GF-D8 (cell line): ENCODE data around the gene AKAP6.
"Not testable (repeated sequence)": the region's sequence is repeated elsewhere in the genome, so short reads cannot be mapped to it uniquely, and the experiment has no call there.

Source experiments
- DNase-seq: peaks from one replicate; lab custom pipeline; 2025; lab: John Stamatoyannopoulos, UW

Gene AKAP6

DNA sequence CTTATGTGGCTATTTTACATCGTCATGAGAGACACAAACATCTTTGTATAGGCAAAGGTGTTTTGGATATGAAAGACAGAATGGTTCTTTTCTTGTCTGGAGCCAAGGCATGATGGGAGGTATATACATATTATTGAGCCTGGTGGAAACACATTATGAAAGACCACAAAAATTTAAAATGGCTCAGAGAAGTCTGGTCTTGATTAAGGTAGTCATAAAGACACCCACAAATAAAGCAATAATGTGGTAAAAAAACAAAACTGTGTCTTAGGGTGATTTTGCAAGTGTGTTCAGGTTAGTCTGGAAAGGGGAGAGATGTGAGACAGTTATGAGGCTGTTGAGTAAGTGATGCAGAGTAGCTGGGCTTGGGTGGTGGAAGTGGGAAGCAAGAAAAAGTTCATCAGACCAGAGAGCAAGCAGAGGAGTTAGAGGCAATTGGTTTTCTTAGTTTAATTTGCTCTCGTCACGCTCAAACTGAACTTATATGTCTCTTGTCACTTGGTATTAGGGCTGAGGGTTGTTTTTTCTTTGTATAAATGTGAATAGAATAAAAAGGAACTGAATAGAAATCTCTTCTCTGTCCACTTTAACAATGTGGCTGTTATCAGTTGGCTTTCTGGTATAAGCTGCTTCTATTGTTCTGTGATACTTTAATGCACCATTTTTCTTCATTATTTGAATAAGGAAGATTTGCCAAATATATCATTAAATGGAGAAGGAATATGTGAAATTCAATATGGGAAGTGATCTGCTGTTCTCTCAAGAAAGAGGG is 115.0 kb downstream of the AKAP6 start:
- DNase-seq: no peak

DNA sequence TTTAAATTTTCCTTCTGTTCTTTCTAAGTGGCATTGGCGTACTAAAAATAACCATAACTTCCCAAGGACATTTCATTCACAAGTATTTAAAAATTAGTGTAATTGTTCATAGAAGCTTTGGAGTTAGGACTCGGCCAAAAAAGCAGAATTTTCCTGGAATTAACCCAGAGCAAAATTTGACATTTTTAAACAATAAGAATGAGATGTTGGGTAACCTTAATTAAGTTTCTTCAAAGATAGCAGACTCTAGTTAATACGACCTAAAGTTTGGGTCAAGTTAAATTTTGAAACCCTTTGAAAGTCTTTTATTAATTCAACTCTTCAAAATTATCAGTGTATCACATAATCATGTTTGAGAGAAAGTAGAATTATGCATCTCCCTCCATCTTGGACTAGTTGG is 118.3 kb downstream of the AKAP6 start:
- no peak for DNase-seq

DNA sequence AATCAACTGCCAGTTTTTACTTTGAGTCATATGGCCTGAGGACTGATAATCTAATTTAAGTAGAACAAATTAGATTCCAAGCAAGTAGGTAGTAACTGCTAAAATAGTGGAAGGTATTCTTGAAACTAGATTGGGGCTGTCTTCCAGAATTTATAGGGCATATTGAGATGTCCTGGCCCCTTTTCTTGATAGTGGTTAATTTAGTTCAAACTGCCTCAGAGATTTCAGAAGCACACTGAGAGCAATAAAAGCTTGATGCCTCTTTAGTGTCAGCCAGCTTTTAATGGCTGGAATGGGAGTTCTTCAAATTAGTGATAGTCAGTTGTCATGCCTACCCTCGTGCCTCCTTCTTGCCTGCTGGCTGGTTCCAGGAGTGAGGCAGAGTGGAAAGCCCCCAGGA is 120.5 kb downstream of the AKAP6 start:
- no peak for DNase-seq

DNA sequence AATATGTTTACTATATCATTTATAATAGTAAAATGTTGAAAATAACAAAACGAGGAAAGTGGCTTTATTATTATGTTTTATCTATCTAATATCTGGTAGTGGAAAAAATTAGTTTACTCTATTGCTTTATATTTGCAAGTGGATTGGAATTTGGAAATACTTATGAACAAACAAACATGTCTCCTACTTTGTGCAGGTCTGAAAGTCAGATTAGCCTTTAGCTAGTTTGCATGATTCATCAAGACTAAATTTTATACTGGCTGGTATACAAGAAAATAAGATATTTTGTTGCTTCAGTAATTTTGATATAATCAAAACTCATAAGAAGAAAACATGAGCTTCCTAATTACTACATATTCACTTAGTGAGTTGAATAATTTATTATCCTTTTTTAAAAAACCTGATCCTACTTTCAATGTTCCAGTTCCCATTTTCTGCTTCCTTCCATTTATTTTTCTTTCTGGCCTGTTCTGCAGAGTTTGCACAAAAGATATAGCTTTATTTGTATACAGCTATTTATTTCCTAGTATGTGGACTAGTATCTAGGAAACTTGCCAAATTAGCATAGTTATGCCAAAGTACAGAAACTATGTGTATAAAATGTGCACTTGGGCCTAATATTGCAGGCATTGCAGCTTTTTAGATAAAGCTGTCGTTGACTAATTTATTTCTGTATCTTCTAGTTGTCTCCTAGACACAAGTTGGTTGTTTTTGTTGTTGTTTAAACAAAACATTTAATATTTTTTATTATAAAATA is 122.0 kb downstream of the AKAP6 start:
- no peak for DNase-seq

DNA sequence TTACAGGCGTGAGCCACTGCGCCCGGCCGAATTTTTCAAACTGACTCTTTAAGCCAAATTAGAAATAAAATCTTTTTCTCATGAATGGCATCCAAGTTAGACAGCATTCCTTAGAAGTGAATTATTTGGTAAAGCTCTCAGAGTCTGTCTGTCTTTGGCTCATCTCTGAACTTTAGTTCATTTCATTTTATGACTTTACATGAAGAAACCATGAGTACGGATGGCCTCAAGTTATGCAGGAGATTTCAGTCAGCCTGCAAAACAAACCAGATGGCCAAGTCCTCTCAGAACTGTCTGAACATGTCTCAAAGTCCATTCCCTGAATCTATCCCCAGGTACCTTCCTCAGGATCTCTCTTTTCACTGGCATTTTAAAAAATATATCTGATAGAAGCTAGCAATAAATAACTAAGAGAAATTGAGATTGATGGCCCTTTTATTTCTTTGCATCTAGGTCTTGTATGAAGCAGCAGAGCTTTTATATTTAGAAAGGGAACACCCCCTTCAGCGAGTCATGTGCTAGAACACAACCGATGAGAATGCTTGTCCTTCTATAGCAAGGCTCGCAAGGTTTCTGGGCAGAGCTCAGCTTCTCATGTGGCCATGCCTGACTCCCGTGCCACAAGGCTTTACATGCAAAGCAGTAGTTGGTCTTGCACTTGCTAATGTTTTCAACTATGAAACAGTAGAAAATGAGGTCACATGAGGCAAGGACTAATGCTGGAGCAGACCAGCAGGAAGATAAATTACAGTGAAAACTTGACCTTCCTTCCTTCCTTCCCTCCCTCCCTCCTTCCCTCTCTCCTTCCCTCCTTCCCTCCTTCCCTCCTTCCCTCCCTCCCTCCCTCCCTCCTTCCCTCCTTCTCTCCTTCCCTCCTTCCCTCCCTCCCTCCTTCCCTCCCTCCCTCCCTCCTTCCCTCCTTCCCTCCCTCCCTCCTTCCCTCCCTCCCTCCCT is 125.0 kb downstream of the AKAP6 start:
- no peak for DNase-seq

DNA sequence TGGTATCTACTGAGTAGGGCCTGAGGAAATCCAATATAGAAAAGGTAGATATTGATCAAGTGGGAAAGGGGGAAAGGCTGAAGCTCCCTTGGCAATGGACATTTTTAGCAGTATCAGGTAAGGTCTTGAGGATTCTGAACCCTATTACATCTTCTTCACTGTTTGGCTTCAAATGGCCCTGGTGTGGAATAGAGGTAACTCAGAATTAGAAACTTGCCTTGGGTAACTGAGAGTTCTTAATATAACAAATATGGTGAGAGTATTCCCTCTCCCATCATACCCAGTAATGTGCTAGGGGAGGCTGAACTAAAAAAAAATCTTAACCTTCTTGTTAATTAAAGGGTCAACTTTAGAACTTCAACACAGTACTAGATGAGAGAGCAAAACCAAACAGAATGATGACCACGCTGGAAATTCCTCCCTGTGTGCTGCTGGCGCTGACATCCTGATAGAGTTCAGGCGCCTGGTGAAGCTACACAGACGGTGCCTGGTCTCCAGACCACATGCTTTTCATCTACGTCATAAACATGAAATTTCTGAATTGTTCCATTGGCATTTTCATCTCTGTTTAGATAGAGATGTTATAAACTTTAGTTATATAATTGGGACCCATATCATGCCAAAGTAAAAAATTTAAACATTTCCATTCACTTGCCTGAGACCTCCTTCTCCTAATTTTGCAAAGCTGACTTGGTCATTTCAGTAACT is 128.3 kb downstream of the AKAP6 start:
- DNase-seq: no peak

DNA sequence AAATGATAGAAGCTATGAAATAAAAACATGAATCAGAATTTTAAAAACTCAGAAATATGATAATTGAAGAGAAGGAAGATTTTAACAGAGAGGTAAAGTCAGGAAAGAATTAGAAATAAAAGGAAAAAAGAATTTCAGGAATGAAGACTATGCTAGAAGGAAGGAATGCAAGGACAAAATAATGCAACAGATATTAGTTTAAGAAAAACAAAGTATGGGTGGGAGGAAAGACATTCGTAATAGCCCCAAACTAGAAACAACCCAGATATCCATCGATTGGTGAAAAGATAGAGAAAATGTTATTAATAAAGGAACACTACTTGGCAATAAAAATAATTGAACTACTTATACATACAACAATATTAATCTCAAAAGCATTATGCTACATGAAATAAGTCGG is 129.6 kb downstream of the AKAP6 start:
- no peak for DNase-seq

DNA sequence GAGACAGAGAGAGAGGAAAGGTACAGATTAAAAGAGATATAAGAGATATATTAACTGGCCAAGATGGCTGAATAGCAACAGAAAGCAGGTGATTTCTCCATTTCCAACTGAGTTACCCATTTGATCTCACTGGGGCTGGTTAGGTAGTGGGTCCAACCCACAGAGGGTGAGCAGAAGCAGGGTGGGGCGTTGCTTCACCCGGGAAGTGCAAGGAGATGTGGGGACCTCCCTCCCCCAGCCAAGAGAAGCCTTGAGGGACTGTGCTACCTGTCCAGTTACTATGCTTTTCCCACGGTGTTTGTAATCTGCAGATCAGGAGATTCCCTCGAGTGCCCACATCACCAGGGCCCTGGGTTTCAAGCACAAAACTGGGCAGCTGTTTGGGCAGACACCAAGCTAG is 131.2 kb downstream of the AKAP6 start:
- DNase-seq: no peak

DNA sequence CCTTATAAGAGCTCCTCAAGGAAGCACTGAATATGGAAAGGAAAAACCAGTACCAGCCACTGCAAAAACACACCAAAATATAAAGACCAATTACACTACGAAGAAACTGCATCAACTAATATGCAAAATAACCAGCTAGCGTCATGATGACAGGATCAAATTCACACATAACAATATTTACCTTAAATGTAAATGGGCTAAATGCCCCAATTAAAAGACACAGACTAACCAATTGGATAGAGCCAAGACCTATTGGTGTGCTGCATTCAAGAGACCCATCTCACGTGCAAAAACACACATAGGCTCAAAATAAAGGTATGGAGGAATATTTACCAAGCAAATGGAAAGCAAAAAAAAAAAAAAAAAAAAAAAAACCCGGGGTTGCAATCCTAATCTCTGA is 133.5 kb downstream of the AKAP6 start:
- not testable (repeated sequence) for DNase-seq

DNA sequence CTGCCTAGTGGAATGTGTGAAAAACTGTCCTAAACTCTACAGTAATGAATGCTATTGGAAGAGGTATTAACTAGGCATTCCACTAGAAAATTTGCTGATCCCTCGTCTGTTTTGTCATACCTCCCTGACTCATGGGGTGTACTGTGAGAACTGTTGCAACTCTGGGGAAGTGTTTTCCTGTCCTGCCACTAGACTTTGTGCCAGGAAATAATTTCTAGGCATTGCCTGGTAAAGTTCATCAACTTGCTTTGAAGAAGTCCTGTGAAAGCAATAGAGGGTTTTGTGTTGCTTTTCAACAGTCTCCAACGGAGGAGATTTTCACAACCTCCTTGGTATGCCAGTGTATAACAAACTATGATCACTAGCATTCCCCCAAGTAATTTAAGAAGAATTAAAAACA is 139.9 kb downstream of the AKAP6 start:
- DNase-seq: no peak

DNA sequence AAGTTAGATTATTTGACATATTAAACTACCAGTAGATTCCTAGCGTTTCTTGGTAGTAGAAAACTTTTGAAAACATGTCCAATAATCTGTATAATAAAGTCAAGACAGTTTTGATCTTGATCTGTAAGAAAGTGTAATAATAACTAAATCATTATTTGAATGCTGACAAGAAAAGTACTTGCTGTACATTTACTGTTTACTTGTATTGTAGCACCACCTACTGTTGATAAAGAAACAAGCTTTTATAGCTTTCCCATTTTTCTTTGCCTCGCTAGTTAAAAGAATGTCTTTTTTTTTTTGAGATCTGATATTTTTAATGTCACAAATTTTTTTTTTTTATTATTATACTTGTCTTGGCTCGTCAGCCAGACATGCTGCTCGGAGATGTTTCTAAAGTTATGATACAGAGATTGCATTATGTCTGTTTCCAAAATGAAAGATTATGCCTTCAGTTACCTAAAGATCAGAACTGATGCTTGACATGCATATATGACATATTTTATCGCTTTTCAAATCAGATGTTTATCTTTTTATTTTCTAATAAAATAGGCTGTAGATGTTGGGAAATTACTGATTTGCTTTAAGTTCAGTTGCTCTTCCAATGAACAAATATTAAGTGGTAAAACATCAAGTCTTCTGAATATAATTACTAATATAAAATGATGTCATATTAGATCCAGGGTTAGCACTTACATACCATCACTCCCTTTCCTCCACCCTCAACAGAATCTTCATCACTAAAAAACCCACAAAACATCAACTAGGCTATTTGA is 140.5 kb downstream of the AKAP6 start:
- peak; percentile 12 for DNase-seq

DNA sequence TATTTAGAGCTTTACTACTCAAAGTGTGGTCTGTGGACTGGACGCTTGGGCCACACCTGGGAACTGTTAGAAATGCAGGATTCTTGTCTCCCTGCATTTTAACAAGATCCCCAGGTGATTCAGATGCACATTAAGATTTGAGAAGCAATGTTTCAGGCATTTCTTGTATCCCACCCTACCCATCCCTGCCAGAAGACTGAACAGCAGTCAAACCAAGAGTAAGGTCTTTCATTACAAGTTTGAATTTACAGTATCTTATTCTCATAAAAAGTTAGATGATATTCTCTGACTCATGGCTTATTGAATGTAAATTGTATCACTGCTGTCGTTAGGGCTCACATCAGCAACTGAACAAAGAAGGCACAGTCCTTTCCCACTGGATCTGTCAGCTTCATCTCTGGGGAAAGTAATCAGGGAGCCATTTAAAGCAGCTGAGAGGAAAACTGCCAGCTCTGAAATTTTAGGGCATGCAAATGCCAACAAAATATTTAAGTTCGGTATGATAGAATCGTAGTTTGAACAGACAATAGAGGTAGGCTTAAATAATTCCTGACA is 141.1 kb downstream of the AKAP6 start:
- no peak for DNase-seq

DNA sequence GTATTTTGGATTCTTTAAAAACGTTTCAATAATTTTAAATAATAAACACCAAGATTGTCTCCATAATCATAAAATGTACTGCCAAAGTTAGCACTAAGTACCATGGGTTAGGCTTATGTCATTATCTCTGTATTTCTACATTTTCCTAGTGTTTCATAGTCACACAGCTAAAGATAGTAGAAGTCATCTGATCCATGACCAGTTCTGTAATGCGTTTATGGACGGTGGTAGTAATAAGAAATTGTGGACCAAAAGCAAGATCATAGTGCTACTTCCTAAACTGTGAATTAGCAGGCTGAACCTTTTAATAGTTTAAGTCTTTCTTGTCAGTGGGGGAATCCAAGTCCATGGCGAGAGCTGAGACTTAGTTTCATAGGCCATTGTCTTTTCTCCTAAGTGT is 142.1 kb downstream of the AKAP6 start:
- DNase-seq: no peak

DNA sequence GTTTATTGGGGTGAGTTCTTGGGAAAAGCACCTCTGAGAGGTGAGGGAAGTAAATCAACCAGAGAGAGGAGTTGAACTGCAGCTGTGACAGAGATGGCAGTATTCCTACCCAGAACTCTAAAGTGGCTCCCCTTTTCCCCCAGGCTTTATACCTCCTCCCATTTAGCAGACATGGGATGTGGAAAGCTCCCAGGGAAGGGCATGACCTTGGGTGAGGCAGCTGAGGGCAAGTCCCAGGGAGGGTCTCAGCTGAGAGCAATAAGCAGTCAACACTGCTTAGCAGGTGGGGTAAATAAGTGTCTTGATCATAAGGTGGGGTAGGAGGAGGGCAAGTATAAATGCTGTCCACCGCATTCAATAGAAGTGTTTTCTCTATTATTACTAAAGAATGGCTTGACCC is 143.0 kb downstream of the AKAP6 start:
- DNase-seq: no peak

DNA sequence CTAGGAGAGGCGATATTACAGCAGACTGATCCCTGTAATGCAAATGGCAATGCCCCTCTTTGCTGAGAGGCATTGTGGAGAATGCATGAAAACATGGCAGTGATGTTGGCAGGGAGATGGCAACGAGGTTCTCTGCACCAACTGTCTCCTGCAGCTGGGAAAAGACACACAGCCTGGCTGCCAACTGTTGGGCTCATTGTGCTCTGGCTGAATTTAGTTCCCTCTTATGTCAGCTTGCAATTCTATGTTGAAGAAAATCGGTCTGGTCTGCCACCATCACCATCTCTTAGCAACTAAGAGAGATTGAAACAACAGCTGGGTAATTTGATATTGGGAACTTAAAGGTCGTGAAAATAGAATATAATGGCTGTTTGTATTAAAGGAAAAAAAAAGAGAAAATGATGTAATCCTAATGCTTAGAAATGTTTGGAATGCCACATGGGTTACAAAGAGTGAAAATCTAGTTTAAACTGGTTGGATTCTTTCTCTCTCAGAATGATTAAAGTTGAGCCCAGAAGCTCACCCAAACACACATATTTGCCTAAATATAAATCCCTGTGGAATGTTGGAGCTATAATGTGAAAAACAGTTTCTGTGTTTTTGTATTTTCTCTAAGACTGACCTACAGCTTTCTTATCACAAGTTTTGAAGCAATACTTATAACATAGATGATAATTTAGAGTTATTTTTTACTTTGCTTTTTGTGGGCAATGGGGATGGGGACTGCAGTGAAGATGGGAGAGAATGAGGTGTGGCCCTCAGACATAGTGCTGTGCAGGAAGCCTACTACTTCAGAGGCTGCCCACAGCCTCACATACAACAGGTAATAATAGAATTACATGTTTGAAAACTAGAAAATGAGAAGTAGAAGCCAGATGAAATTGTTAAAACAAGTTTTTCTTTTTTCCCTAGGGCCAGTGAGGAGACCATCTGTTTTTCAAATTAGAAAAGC is 143.7 kb downstream of the AKAP6 start:
- DNase-seq: no peak

DNA sequence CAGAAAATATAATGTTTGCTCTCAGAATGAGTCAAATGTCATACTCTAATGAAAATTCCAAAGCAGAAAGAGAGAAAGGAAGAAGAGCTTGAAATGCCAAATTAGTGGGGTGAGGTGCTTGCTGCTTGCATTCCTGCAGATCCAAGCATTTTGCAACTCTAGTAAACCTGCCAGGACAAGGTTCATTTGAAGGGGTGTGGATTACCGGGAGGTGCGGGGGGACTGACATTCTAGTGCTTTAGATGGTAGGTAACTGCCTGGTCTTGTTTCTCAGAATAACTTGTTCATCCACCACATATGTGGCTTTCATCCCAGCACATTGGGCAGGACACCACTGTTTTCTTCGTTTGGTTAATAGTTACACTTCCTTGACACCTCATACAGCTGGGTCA is 144.4 kb downstream of the AKAP6 start:
- no peak for DNase-seq

DNA sequence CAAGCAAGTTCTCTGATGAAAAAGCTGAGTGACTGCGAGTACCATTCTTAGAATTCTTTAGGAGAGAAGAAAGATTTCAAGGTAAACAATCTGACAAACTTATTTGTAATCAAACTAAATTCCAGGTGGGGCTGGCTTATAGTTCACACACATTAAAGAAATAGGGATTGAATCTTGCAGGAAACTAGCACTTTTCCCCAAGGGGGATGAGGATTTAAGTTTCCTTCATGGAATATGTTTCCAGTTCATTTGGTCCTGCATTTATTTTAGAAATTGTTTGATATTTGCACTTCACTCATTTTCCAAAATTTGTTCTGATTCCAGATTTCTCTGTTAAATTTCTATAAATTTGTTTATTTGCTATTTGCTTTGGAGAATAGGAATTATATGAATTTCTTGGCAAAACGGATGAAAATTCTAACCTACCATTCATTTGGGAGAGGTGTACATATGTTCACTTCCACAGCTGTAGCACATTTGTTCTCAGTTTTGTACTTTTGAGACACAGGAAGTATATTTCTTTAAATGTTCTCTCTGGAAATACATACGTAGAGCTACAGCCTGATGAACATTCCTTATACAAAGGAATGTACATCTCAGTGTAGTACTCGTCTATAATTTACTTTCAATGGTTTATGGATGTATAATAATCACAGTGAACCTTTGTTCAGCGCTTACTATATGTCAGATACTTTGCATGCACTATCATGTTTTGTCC is 145.5 kb downstream of the AKAP6 start:
- no peak for DNase-seq

DNA sequence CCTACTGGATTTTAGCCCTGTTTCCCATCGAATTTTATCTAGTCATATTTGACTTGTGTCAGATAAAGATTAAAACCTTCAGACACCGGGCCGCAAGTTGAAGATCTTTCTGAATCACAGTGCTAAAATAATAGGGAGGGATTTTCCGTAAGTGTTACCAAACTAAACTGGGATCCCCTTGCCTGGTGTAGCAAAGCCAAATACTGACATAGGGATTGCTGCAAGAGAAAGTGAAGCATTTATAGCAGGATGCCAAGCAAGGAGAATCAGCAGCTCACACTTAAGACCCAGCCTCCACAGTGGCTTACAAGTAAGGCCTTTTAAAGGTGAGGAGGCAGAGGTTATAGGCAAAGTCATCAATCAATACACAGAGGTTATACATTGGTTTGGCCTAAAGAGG is 147.4 kb downstream of the AKAP6 start:
- no peak for DNase-seq

DNA sequence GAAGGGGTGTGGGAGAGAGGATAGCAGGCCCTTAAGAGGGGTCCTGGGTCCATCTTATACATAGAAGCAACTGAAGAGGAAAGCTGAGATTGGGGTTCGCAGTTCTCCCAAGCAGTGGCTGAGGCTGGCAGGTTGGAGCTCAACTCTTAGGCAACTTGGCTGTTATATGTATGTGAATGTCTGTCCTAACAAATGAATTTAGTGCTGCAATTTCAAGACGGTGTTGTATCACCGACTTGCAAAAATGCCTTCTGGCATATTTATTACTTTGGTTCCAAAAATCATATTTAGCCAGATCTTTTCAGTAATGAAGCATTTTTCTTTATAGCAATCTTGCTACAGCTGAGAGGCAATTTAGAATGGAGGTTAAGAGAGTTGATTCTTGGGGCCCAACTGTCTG is 148.3 kb downstream of the AKAP6 start:
- DNase-seq: no peak
